AG08395 (cell line): ENCODE results near the gene HESX1.
A peak's percentile ranks its signal among the peaks of the same experiment; 100 is the strongest.

Experiments used
- DNase-seq: peaks from one replicate; pipeline ENCODE4 v3.0.0; 2012; ENCODE audit warnings: mixed read lengths, low spot score

HESX1 gene

DNA sequence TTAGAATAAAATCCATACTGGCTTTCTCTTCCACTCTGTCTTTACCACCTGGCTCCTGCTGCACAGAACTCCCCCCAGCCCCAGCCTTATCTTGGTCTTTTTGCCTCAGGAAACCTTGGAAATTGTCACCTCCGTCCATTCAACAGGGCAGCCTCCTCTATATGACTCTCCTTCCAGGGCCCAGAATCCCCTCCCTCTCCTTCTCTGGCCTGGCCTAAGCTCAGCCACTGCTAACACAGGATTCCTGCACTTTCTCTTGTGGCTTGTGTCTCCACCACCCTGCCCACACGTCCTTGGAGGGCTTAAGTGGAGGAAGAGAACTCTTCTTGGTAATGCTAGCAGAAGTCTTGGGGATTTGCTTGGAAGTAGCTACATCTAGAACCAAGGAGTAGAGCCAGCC, 33.1 kb downstream of the HESX1 start:
- DNase-seq, result no peak

GRCh38 chr3:57165641-57166040, 34.1 kb downstream of the HESX1 start:
- DNase-seq, result no peak

GRCh38 chr3:57164657-57165573, 34.9 kb downstream of the HESX1 start, which contains the start of gene IL17RD:
Gene IL17RD (minus strand): TSS chr3:57165353. CDS start chr3:57165286, 67 bp downstream.
- DNase-seq, result peak; percentile 92

DNA sequence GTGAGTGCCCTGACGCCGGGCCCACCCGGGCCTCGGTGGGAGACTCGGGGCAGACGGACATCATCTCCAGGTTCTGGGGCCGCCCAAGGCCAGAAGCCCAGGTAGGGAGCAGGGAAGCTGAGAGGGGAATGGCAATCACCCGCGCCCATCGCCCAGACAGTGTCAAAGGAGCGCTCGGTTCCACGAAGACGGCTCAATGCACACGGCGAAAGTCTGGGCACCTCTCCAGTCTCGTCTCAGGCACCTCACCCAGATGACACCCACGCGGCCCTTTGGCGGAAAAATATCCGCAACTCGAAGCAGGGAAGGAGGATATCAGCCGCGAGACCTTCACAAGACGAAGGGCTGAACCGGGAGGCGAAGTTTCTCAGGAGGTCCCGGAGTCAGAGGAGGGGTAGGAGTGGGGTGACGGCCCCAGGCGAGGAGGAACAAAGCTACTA, 35.5 kb downstream of the HESX1 start:
- no peak for DNase-seq

GRCh38 chr3:57163751-57164150, 36.0 kb downstream of the HESX1 start:
- no peak for DNase-seq

DNA sequence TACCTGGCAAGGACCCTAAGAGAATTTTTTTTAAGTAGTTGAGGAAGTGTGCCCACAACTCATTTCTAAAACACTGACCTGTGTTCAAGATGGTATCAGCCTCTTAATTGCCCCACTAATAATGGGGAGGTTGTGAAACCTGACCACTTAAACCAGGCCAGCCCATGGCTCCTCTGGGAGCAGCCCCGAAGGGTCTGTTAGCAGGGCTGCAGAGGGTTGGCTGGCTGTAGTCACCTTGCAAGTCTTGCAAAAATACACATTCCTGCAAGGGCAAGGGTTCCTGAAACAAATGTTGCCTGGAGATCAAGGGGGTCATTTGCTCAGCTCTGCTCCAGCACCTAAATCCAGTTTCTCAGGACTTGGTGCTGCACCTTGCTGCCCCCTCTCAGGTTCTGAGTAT, 37.9 kb downstream of the HESX1 start:
- no peak for DNase-seq

DNA sequence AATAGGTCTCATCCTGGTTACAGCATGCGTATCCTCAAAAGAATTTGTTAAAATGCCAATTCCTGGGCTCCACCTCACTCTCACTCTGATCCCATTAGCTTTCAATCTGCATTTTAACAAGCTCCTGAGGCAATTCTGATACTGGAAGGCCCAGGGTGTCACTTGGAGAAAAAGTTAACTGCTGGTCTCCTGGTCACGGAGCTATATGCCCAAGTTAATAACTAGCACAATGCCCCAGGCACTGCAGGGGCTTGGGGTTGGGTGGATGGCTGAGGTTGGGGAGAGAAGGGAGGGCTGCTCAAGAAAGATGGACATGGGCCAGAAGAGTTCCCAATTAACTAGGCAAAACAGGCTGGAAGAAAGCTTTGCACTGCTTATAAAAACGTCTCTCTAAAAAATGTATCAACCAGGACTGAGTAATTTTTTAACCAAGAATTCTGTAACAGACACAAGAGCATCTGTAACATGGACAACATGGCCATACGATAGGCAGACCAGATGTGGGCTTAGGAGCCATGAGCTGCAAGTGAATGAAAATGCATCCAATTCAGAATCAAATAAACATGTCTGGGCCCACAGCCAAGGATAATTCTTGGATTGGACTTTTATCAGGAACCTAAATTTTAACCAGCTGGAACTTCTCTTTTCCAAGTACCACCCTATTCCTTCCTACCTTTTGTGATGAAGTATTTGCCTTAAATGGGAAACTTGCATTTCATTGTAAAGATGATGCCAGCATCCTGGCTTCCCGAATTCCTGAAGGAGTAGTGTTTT, 38.8 kb downstream of the HESX1 start:
- no peak for DNase-seq

- DNase-seq, result no peak
Observed at GRCh38 chr3:57160076-57160764, 39.6 kb downstream of the HESX1 start.

GRCh38 chr3:57158813-57159738, 40.7 kb downstream of the HESX1 start:
- DNase-seq, result no peak

DNA sequence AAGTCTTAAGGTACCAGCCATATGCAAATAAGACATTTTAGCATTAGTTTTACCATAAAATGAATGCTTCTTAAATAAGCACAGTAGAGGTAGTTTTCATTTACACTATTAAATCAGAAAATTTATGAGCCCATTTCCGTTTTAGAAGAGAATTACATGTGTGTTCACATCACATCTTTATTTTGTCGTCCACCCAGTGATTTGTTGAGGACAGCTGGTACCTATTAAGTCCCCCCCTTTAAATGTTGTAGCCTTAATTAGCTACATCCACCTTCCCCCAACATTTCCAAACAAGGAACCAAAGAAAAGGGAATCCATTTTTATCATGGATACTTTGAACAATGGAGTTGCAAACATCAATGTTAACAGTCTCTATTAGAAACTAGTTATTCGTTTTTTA, 41.5 kb downstream of the HESX1 start:
- no peak for DNase-seq

- DNase-seq, result no peak
Observed at GRCh38 chr3:57157545-57157944, 42.2 kb downstream of the HESX1 start.

- no peak for DNase-seq
Observed at GRCh38 chr3:57155310-57155643, 44.5 kb downstream of the HESX1 start.

DNA sequence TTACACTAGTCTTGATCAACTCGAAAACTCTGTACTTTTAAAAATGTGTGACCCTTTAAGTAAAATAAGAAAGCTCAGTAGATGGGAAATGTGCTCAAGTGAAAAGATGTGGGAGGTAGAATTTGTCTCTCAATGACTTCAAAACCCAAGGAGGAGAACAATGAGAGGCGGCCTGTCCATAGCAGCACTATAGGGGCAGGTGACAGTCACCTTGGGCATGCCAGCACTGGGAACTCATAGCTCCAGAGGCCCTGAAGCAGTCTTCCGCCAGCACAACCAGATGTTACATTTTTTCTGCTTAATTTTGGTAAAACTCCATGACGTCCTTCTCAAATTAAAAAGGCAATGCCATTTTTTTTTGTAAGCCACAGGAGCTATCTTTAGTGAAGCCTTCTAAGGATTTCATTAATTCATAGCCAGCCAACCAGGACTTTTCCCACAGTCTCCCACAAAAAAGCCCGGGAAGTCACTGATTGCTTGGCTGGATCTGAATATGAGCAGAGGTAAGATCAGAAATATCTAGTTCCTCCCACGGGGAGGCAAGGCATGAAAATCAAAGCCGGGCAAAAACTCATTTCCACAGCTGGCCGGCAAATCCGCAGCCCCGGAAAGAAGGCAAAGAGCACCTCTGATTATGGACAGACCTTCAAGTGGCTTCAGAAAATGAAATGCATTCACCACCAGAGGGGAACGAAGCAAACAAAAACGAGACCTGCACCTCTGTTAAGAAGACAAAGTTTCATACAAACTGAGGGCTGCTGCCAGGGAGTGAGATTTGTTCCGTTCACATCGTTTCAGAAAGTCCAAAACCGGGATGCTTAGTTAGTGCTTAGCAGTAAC, 45.1 kb downstream of the HESX1 start:
- no peak for DNase-seq

- no peak for DNase-seq
Observed at GRCh38 chr3:57152151-57153143, 47.3 kb downstream of the HESX1 start.

DNA sequence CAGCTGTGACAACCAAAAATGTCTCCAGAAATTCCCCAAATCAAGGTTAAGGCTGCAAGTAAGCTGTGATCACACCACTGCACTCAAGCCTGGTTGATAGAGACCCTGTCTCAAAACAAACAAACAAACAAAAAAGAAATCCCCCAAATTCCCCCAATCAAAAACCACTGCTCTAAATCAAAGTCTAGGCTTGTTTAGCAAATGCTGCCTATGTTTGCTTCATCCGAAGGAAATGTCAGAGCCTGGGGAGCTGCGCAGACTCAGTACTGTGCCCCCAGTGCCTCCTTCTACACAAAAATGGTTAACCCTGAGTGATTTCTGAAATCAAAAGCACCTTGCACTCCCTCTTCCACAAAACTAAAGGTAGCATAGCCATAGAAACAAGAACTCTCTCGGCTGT, 48.0 kb downstream of the HESX1 start:
- DNase-seq, result no peak

GRCh38 chr3:57151021-57151449, 48.7 kb downstream of the HESX1 start:
- peak; percentile 24 for DNase-seq

GRCh38 chr3:57150113-57150581, 49.6 kb downstream of the HESX1 start:
- no peak for DNase-seq
